Forelimb muscle (tissue), 1 donor: ENCODE results near the gene CRTC3. TPM values are rescaled to one million over a fixed set of nuclear protein-coding genes. Genes with fewer than 3 reads are reported as not detected.
"Not testable (repeated sequence)": the region's sequence is repeated elsewhere in the genome, so short reads cannot be mapped to it uniquely, and the experiment has no call there.

ENCODE experiments used
- DNase-seq: peaks from one replicate; pipeline ENCODE4 v3.0.0-alpha.2; 2013; ENCODE audit warnings: low read depth
- polyA plus RNA-seq: library from polyadenylated mRNA; unstranded; fragments of 120-200 nt; gene quantifications from one replicate; pipeline ENCODE4 v1.2.1, GENCODE V29; 2013; ENCODE audit not compliant: insufficient read length

Gene CRTC3
- polyA plus RNA-seq, 1 donor = 21.9 TPM

- no peak for DNase-seq
Observed at GRCh38 chr15:90648137-90649070, 118.7 kb downstream of the CRTC3 start.

GRCh38 chr15:90650117-90650955, 120.6 kb downstream of the CRTC3 start:
- DNase-seq = no peak

- no peak for DNase-seq
Observed at GRCh38 chr15:90650956-90651689, 121.4 kb downstream of the CRTC3 start.

GRCh38 chr15:90654233-90655136, 124.8 kb downstream of the CRTC3 start:
- DNase-seq = no peak

GRCh38 chr15:90657520-90658172, 127.9 kb downstream of the CRTC3 start:
- DNase-seq = not testable (repeated sequence)

- no peak for DNase-seq
Observed at GRCh38 chr15:90659481-90659880, 129.8 kb downstream of the CRTC3 start.

- DNase-seq = peak; percentile 38
Observed at GRCh38 chr15:90660195-90660998, 130.7 kb downstream of the CRTC3 start.

GRCh38 chr15:90660999-90661330, 131.2 kb downstream of the CRTC3 start:
- not testable (repeated sequence) for DNase-seq

- not testable (repeated sequence) for DNase-seq
Observed at GRCh38 chr15:90664081-90664461, 134.3 kb downstream of the CRTC3 start.

- no peak for DNase-seq
Observed at GRCh38 chr15:90664650-90665287, 135.0 kb downstream of the CRTC3 start.

- no peak for DNase-seq
Observed at GRCh38 chr15:90665288-90666134, 135.8 kb downstream of the CRTC3 start.

GRCh38 chr15:90666135-90666909, 136.6 kb downstream of the CRTC3 start:
- DNase-seq = no peak

GRCh38 chr15:90667073-90667754, 137.5 kb downstream of the CRTC3 start:
- DNase-seq = no peak

- DNase-seq = not testable (repeated sequence)
Observed at GRCh38 chr15:90667755-90668345, 138.1 kb downstream of the CRTC3 start.

GRCh38 chr15:90670631-90671030, 140.9 kb downstream of the CRTC3 start:
- DNase-seq = not testable (repeated sequence)

GRCh38 chr15:90671216-90671615, 141.5 kb downstream of the CRTC3 start:
- no peak for DNase-seq
